Measurements from ENCODE around the gene G0S2.

Gene G0S2

DNA sequence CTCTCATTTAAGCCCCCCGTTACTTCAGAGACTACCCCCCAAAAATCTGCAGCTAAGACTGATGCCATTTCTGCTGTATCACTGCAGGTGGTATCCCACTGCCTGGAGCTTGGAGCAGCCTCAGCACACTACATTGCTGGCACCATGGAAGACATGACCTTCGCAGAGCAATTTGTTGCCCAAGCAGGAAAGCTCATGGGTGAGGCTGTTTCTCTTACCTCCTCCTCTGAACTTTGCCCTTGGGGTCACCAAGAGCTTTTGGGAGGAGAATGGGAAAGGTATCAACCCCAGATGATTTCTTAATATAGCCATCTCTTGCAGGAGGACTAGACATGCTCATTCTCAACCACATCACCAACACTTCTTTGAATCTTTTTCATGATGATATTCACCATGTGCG, 31.4 kb downstream of the G0S2 start:
- no peak overlapping the region for H3K4me3 ChIP-seq (ENCODE audit: low read depth, low read length)
- TF ChIP-seq, protein P1, sequence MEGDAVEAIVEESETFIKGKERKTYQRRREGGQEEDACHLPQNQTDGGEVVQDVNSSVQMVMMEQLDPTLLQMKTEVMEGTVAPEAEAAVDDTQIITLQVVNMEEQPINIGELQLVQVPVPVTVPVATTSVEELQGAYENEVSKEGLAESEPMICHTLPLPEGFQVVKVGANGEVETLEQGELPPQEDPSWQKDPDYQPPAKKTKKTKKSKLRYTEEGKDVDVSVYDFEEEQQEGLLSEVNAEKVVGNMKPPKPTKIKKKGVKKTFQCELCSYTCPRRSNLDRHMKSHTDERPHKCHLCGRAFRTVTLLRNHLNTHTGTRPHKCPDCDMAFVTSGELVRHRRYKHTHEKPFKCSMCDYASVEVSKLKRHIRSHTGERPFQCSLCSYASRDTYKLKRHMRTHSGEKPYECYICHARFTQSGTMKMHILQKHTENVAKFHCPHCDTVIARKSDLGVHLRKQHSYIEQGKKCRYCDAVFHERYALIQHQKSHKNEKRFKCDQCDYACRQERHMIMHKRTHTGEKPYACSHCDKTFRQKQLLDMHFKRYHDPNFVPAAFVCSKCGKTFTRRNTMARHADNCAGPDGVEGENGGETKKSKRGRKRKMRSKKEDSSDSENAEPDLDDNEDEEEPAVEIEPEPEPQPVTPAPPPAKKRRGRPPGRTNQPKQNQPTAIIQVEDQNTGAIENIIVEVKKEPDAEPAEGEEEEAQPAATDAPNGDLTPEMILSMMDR (IDR thresholded peaks at IDR 0.05; ENCODE audit: low read depth, low read length): no peak

DNA sequence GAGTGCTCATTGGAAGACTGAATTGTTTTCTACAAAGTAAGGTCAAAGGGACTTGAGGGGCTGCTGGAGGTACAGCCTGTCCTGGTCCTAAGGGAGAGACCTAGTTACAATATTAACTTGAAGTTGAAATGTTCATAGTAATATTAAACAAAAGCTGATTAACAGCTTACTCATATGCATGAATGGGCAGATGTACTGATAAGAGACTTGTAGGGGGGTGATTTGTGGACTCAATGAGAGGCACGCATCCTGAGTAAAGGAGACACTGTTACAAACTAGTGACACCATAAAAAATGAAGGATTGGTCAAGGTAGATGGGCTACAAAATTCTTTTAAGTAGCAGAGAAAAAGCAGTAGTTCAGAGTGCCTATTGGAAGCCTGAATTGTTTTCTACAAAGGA, 32.1 kb downstream of the G0S2 start:
- TF ChIP-seq, protein P1 (IDR thresholded peaks at IDR 0.05; ENCODE audit: low read depth, low read length): no peak
- H3K4me3 ChIP-seq (ENCODE audit: low read depth, low read length): no peak overlapping the region

DNA sequence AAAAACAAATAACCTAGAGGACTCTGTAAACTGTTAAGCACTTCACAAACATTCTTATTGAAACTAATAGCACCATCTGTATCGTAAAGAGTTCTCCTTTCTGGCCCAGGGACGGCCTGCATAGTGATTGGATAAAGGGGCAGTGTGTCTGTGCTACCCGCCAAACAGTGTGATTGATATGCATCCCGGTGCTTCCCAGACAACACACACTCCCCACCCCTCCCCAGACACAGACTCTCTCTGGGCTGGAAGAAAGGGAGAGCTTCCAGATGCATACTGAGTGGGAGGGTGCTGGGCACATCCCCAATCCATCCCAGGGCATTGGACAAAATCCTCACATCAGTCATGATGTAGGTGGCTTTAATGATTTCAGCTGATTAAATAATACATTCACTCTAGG, 33.1 kb downstream of the G0S2 start:
- no peak overlapping the region for H3K4me3 ChIP-seq (ENCODE audit: low read depth, low read length)
- TF ChIP-seq, protein P1 (IDR thresholded peaks at IDR 0.05; ENCODE audit: low read depth, low read length): no peak

DNA sequence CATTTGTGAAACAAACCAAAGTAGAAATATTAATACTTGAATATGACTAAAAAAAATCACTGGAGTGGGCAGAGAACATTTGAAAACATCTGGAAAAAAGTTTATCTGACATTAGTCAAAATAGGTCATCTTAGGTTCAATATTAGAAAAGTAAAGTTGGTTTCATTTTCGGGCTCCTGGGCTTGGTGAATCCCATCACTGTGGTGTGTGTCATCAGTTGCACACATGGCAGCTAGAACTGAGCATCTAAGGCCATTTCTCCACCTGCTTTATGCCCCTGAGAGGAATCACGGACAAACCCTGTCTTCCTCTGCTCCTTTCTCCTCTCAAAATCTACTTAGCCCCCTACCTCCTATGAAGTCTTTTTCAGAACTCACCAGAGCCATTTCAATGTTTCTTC, 34.9 kb downstream of the G0S2 start:
- H3K4me3 ChIP-seq (ENCODE audit: low read depth, low read length): no peak overlapping the region
- TF ChIP-seq, protein P1 (IDR thresholded peaks at IDR 0.05; ENCODE audit: low read depth, low read length): no peak

DNA sequence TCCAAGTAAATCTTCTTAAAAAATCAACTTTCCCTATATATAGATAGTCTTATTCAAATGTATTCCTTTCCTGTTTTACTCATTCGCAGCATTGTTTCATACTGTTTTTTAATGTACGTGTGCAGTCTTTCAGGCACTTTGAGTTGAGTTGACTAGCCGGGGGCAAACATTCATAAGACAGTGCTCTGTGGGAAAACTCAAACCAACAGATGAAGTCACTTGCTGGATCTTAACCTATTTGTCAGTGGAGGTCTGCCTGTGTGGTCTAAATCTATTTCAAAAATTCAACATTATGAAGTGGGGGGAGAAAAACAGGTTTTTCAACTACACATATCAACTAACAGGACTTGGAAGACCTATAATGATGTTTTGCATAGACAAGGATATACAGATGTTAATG, 35.6 kb downstream of the G0S2 start:
- no peak overlapping the region for H3K4me3 ChIP-seq (ENCODE audit: low read depth, low read length)
- TF ChIP-seq, protein P1 (IDR thresholded peaks at IDR 0.05; ENCODE audit: low read depth, low read length): no peak

DNA sequence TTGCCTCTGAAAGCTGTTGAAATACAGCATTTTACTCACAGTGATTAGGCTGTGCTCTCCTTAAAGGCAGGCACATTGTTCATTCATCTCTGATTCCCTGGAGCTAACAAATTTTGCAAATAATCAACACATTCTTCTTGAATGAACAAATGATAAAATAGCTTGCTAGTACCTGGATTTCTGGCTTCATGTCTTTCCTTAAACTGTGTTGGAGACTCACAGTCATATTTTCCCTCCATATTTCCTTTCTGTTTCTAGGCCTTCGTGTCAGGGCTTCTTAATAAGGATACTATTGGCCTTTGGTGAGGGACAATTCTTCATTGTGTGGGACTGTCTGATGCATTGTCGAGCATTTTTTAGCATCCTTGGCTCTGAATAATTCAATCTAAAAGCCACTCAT, 39.1 kb downstream of the G0S2 start:
- H3K4me3 ChIP-seq (ENCODE audit: low read depth, low read length): no peak overlapping the region
- TF ChIP-seq, protein P1 (IDR thresholded peaks at IDR 0.05; ENCODE audit: low read depth, low read length): no peak

DNA sequence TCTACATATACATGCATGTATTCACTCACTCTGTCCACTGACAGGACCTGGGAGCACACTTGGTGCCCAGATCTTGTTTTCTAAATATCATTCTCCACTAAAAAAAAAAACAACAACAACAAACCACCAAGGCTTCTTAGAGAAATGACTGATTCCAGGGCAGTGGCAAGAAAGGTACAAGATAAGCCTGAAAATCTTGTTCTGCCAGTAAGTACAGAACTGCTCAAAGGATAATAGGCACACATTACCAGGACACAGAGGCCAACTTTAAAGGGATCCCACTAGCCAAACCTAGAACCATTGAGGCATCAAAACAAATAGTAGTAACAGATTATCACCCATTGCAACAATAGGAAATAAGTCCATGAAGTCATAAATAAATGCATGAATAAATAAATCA, 40.1 kb downstream of the G0S2 start:
- TF ChIP-seq, protein P1 (IDR thresholded peaks at IDR 0.05; ENCODE audit: low read depth, low read length): no peak
- no peak overlapping the region for H3K4me3 ChIP-seq (ENCODE audit: low read depth, low read length)
